GM13976 (cell line): ENCODE measurements around the gene LRRC36.

ENCODE experiments used
- DNase-seq: peaks from one replicate; pipeline ENCODE4 v3.0.0; 2012; ENCODE audit warnings: low spot score
- CTCF ChIP-seq: IDR thresholded peaks from 2 replicates; pipeline ENCODE4 v1.5.1; 2012; ENCODE audit warnings: borderline replicate concordance, mild to moderate bottlenecking; ENCODE audit not compliant: insufficient read depth; ENCODE audit errors: extremely low read depth, missing control alignments, control extremely low read depth
- in situ Hi-C: fragments of 300-500 bp; cut with MboI; formaldehyde crosslinking; loops from one replicate; pipeline ENCODE4 v1.12.0; 2022; ENCODE audit warnings: low sequenced_read_pairs, mixed read lengths, inconsistent platforms; ENCODE audit not compliant: unreplicated experiment

LRRC36 gene

DNA sequence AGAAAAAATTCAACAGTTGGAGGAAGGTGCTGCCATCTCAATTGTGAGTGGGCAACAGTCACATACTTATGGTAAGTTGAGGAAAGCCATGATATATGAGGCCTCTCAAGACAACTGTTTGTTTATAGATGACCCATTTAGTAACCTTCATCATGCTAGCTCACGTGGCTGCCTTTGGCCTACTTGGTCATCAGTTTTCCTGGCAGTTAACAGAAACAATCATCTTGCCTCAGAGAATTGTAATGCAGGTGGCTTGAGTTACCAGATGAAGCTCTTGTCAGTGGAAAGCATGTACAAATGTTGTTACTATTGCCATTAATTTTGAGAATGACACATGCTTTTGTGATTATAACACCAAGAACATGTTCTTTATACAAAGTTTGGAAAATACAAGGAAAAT lies 52.0 kb downstream of the LRRC36 start:
- in situ Hi-C loops = no loop called here
- no peak for TF ChIP-seq CTCF
- no peak for DNase-seq

DNA sequence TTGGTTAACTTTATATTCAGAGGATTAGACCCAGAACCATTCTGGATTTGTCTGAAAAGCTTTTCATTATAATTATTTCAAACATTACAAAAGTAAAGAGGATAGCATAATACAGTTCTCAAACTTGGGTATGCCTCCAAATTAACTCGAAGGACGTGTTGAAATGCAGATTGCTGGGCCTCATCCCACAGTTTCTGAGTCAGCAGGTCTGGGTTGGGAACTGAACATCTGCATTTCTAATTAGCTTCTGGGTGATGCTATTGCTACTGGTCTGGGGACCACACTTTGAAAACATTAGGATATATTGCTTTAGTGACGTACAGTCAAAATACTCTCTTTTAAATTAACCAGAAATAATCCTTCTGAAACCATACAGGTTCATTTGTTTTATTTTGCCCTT lies 56.7 kb downstream of the LRRC36 start:
- no peak for DNase-seq
- TF ChIP-seq CTCF = no peak
- in situ Hi-C loops = no loop called here

DNA sequence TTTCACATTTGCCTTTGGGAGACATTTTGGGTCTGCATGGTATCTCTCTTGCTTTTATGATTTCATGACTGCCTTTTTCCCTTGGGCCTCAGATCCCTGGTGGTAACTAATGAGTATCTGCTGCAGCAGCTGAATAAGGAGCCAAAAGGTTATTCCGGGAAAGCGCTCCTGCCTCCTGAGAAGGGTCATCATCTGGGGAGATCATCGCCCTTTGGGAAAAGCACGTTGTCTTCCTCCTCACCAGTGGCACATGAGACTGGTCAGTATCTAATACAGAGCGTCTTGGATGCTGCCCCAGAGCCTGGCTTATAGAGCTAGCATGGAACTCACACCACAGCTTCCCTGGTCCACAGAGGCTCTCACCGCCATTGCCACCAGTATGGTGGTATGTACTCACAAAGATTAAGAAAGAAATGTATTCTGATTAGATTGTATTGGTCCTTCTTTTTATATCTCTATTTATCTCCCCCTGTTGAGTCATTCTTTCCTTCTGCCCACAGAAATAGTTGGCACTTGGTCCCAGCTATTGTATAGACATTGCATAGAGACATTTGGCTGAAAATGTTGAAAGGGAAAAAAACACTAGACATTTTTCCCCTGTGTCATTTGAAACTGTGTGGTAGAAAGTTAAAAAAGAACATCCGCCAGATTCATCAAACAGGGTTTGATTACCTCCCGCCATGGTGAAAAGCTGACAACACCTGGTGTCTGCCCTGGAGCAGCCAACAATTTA lies 58.3 kb downstream of the LRRC36 start:
- in situ Hi-C loops = no loop called here
- no peak for DNase-seq
- no peak for TF ChIP-seq CTCF

GRCh38 chr16:67386861-67387455 lies 60.3 kb downstream of the LRRC36 start:
- in situ Hi-C loops = no loop called here
- no peak for DNase-seq
- no peak for TF ChIP-seq CTCF

- TF ChIP-seq CTCF = no peak
- in situ Hi-C loops = no loop called here
- no peak for DNase-seq
Measured at GRCh38 chr16:67387479-67388079, 61.0 kb downstream of the LRRC36 start.

- no peak for DNase-seq
- TF ChIP-seq CTCF = no peak
- in situ Hi-C loops = no loop called here
Measured at GRCh38 chr16:67388191-67388590, 61.6 kb downstream of the LRRC36 start.
